Liver (tissue), 9 donors: ENCODE results near the gene PAQR7. TPM values are rescaled to one million over a fixed set of nuclear protein-coding genes. Genes with fewer than 3 reads are reported as not detected.

Experiments used
- DNase-seq: peaks from one replicate; pipeline ENCODE4 v3.0.0-alpha.2; 2017; ENCODE audit warnings: low spot score
- H3K27ac ChIP-seq, 2 donors: one replicate each; pipeline ENCODE4 v1.7.0; 2013; ENCODE audit warnings: inconsistent platforms in 2 of 2, low read length in 2 of 2, control low read depth in 1 of 2, low read depth in 1 of 2, mild to moderate bottlenecking in 1 of 2
- H3K27me3 ChIP-seq, 4 donors: one replicate each; pipeline versions ENCODE4 v1.6.1 to v1.7.0; 2013; ENCODE audit warnings: low read length in 3 of 4, inconsistent platforms in 1 of 4, mild to moderate bottlenecking in 1 of 4, moderate library complexity in 1 of 4; ENCODE audit not compliant: control insufficient read depth in 4 of 4, insufficient read depth in 4 of 4
- H3K36me3 ChIP-seq, 4 donors: one replicate each; pipeline versions ENCODE4 v1.6.1 to v1.7.0; 2013; ENCODE audit warnings: low read length in 3 of 4, mild to moderate bottlenecking in 3 of 4, low read depth in 1 of 4, moderate library complexity in 1 of 4; ENCODE audit not compliant: control insufficient read depth in 4 of 4, insufficient read depth in 3 of 4
- H3K4me1 ChIP-seq, 4 donors: one replicate each; pipeline versions ENCODE4 v1.6.1 to v1.7.0; 2013; ENCODE audit warnings: low read length in 3 of 4, mild to moderate bottlenecking in 3 of 4, moderate library complexity in 1 of 4; ENCODE audit not compliant: control insufficient read depth in 4 of 4, insufficient read depth in 4 of 4
- H3K4me3 ChIP-seq, 3 donors: one replicate each; pipeline versions ENCODE4 v1.6.1 to v1.7.0; 2013; ENCODE audit warnings: low read length in 3 of 3, control low read depth in 1 of 3, low read depth in 1 of 3, mild to moderate bottlenecking in 1 of 3
- H3K9ac ChIP-seq, 2 donors: one replicate each; pipeline ENCODE4 v1.7.0; 2013; ENCODE audit warnings: low read length in 2 of 2, mild to moderate bottlenecking in 2 of 2, moderate library complexity in 2 of 2, control low read depth in 1 of 2, low read depth in 1 of 2
- H3K9me3 ChIP-seq, 4 donors: one replicate each; pipeline versions ENCODE4 v1.6.1 to v1.7.0; 2013; ENCODE audit warnings: low read length in 3 of 4; ENCODE audit not compliant: control insufficient read depth in 4 of 4
- HNF4A ChIP-seq, 2 donors: conservative IDR thresholded peaks; 2 replicates each; pipeline ENCODE4 v1.6.1; 2016; ENCODE audit warnings: antibody characterized with exemption in 2 of 2, mild to moderate bottlenecking in 2 of 2
- JUND ChIP-seq, 2 donors: IDR thresholded peaks; 2 replicates each; pipeline ENCODE4 v1.6.1; 2016; ENCODE audit warnings: antibody characterized with exemption in 2 of 2
- MAX ChIP-seq: IDR thresholded peaks from 2 replicates; pipeline ENCODE4 v1.6.1; 2016; ENCODE audit warnings: antibody characterized with exemption
- RAD21 ChIP-seq, 2 donors: IDR thresholded peaks; 2 replicates each; pipeline ENCODE4 v1.6.1; 2016; ENCODE audit warnings: antibody characterized with exemption in 2 of 2, mild to moderate bottlenecking in 2 of 2
- REST ChIP-seq: IDR thresholded peaks from 2 replicates; pipeline ENCODE4 v1.6.1; 2016; ENCODE audit warnings: antibody characterized with exemption, mild to moderate bottlenecking
- RXRA ChIP-seq, 2 donors: IDR thresholded peaks; 2 replicates each; pipeline ENCODE4 v1.6.1; 2017 to 2018; ENCODE audit warnings: antibody characterized with exemption in 2 of 2, mild to moderate bottlenecking in 1 of 2
- TAF1 ChIP-seq: conservative IDR thresholded peaks from 2 replicates; pipeline ENCODE4 v1.6.1; 2016; ENCODE audit warnings: antibody characterized with exemption, mild to moderate bottlenecking
- ZBTB33 ChIP-seq: IDR thresholded peaks from 2 replicates; pipeline ENCODE4 v1.6.1; 2016; ENCODE audit warnings: antibody characterized with exemption
- WGBS: extraction: QIAGEN DNeasy Blood & Tissue Kit; methylation state at CpG from one replicate; pipeline ENCODE4 v1.1.7; 2013; 5-methylcytosine and 5-hydroxymethylcytosine counted together
- polyA plus RNA-seq, 2 donors: library from polyadenylated mRNA; stranded (reverse) in 1 of 2; unstranded in 1 of 2; fragments of 200-250 nt in 1 of 2; fragments of >200 nt in 1 of 2; fragmentation: Nextera tagmentation in 1 of 2; extraction: Ambion mirVana in 1 of 2; gene quantifications; one replicate each; pipeline versions ENCODE4 v1.2.1 to v1.2.3, GENCODE V29; 2013 to 2015
- total RNA-seq, 2 donors: library from RNA; depleted of rRNA; stranded (reverse); fragments of >200 nt; gene quantifications; one replicate each; pipeline ENCODE4 v1.2.3, GENCODE V29; 2014
- TF ChIP-seq, protein P1 (sequence below): IDR thresholded peaks from 2 replicates; pipeline ENCODE4 v1.6.1; 2016; ENCODE audit warnings: antibody characterized with exemption
- donor health status: healthy.
- donor health status: healthy.
- donor health status: healthy.
- donor health status: healthy.
- donor health status: healthy.

PAQR7 gene
- total and polyA plus RNA-seq, 4 donors = 1.5 to 9.0 (median 1.8) TPM

- DNase-seq = no peak
- Histone ChIP-seq H3K9ac (no peak overlapping the region), H3K4me1 (peaks cover 5 to 21% (median 12%) of the 10 kb centered on the region in 4 donors), H3K27ac (no peak overlapping the region), H3K36me3 (no peaks in the 10 kb centered on the region), H3K9me3 (no peaks in the 10 kb centered on the region), H3K27me3 (no peaks in the 10 kb centered on the region), H3K4me3 (no peak overlapping the region)
- peak in 1 of 2 donors; percentile 13 for TF ChIP-seq HNF4A (conservative IDR thresholded peaks at IDR 0.05)
- no peak for TF ChIP-seq RAD21 (IDR thresholded peaks at IDR 0.05)
- peak in 1 of 2 donors; percentile 14 for TF ChIP-seq RXRA (IDR thresholded peaks at IDR 0.05)
- WGBS = 45% methylated on average over 1 of the region's 1 CpG
Observed at GRCh38 chr1:25885602-25886001, 10.1 kb upstream of the PAQR7 start.

DNA sequence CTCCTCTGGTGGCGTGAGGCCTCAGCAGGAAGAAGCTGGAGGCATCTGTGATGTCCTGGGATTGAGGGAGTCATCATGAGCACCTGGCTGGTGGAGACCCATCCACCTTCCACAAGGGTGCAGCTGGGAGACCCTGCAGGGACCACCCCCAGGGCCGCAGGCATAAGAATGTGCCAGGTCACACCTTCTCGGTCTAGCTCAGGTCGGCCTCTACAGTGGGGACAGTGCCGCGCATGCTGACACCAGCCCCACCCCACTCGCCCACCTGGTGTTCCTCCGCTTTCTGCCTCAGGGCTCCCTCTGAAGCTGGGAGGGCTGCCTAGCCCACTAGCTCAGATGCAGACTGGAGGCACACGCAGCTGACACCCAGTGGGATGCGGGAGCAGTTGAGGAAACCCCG, 5.8 kb upstream of the PAQR7 start:
- no peak overlapping the region for H3K4me3 ChIP-seq
- 96% methylated on average over 11 of the region's 11 CpGs for WGBS
- no peaks in the 10 kb centered on the region for H3K9me3 ChIP-seq
- TF ChIP-seq MAX (no peak), RXRA (IDR thresholded peaks at IDR 0.05) (no peak), JUND (IDR thresholded peaks at IDR 0.05) (no peak)
- TF ChIP-seq, protein P1, sequence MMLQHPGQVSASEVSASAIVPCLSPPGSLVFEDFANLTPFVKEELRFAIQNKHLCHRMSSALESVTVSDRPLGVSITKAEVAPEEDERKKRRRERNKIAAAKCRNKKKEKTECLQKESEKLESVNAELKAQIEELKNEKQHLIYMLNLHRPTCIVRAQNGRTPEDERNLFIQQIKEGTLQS = no peak
- no peak overlapping the region for H3K9ac ChIP-seq
- no peaks in the 10 kb centered on the region for H3K36me3 ChIP-seq
- H3K27ac ChIP-seq = no peak overlapping the region
- no peaks in the 10 kb centered on the region for H3K27me3 ChIP-seq
- DNase-seq = no peak
- peaks cover 6 to 32% (median 17%) of the 10 kb centered on the region in 4 donors for H3K4me1 ChIP-seq

DNA sequence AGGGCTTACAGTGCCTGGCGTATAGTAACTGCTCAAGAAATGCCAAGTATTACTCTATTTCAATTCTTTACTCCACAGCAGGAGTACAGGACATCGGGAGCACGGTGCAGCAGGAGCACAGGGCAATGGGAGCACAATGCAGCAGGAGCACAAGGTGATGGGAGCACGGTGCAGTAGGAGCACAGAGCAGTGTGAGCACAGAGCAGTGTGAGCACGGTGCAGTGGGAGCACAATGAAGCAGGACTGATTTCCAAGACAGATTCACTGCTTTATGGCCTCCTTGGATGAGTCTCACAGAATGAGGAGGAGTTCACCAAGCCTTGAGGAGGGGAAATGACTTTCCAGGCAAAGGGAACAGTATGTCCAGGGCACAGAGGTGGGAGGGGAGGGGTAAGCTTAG, 5.0 kb upstream of the PAQR7 start:
- no peaks in the 10 kb centered on the region for H3K36me3 ChIP-seq
- peaks cover 5 to 31% (median 17%) of the 10 kb centered on the region in 4 donors for H3K4me1 ChIP-seq
- H3K9me3 ChIP-seq = no peaks in the 10 kb centered on the region
- H3K27ac ChIP-seq = no peak overlapping the region
- H3K4me3 ChIP-seq = no peak overlapping the region
- H3K27me3 ChIP-seq = no peaks in the 10 kb centered on the region
- TF ChIP-seq HNF4A (conservative IDR thresholded peaks at IDR 0.05) (no peak), JUND (IDR thresholded peaks at IDR 0.05) (no peak)
- no peak overlapping the region for H3K9ac ChIP-seq
- 95% methylated on average over 5 of the region's 5 CpGs for WGBS
- DNase-seq = no peak

- Histone ChIP-seq H3K4me3 (no peak overlapping the region), H3K36me3 (no peaks in the 10 kb centered on the region), H3K4me1 (peaks cover 9 to 31% (median 20%) of the 10 kb centered on the region in 4 donors), H3K27ac (peak overlapping the region in 1 of 2 donors; percentile 13), H3K9ac (no peak overlapping the region), H3K27me3 (no peaks in the 10 kb centered on the region), H3K9me3 (no peaks in the 10 kb centered on the region)
- DNase-seq = no peak
- peak; percentile 48 to 70 for TF ChIP-seq HNF4A (conservative IDR thresholded peaks at IDR 0.05)
- TF ChIP-seq RXRA (IDR thresholded peaks at IDR 0.05) = peak in 1 of 2 donors; percentile 55
- no peak for TF ChIP-seq TAF1
- TF ChIP-seq ZBTB33 = no peak
- peak in 1 of 2 donors; percentile 38 for TF ChIP-seq RAD21 (IDR thresholded peaks at IDR 0.05)
- TF ChIP-seq JUND (IDR thresholded peaks at IDR 0.05) = no peak
- TF ChIP-seq REST = peak; percentile 44
- 28% methylated on average over 2 of the region's 2 CpGs for WGBS
Observed at GRCh38 chr1:25879675-25880074, 4.2 kb upstream of the PAQR7 start.
